HuH-7.5 (cell line): ENCODE data around the gene MCM3.

Experiments used
- DNase-seq: peaks from one replicate; pipeline ENCODE4 v3.0.0; 2011; ENCODE audit warnings: low spot score

The MCM3 gene

DNA sequence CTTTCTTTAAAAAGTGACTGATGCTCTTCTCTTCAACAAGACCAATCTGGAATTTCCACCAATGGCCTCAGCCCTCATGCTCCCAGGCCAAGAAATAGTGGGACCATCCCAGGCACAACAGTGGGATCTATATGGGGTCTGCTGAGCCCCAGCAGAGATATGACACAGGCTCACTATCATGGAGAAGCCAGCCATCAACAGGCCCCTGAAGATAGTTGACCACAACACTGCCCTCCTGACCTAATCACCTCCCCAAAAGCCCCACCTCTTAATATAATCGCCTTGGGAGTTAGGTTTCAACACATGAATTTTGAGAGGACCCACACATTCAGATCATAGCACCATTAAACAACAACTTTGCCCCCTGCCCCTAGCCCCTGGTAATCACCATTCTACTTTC is 16.8 kb upstream of the MCM3 start:
- no peak for DNase-seq

DNA sequence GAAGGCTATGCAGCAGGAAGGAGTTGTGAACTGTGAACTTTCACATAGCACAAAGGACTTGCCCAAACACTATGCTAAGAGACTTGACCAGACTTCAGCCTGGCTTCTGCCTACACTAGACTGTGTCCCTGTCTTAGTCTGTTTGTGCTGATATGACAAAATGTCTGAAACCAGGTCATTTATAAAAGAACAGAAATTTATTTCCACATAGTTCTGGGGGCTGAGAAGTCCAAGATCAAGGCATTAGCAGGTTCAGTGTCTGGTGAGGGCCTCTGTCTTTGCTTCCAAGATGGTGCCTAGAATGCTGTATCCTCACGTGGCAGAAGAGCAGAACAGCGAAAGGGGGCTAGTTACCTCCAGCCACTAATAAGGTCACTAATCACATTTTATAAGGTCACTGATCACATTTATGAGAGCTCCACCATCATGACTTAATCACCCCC is 16.0 kb upstream of the MCM3 start:
- no peak for DNase-seq

DNA sequence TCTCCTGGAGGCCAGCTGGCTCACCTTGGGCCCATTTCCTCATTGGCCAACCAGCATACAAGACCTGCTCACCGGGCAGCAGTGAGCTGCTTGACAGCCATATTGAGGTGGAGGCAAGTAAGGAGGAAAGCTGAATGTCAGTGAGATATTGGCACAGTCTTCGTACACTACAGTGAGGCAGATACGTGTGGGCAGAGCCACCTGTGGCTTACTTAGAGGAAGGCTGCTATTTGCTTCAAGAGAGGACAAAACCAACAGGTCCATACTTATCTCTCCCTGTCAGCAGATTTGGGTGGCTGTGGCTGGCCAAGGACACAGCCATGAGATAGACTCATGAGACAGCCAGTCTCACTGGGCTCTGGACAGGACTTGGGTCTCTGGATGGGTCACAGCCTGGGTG is 15.1 kb upstream of the MCM3 start:
- no peak for DNase-seq

DNA sequence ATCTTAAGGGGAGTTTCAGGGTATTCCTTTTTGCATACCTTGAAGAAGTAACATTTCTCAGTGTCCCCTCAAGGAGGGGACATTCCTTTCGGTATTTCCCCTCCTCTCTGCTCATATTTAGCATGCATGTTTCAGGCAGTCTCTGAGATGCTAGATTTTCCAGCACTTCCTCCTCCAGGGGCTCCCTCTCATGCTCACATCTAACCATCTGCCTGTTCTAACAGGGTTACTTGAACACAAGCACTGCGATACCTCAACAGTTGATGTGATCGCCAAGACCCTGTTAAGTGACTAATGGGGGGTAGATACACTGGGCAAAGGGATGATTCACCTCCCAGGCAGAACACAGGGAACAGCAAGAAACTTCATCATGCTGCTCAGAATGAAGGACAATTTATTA is 12.9 kb upstream of the MCM3 start:
- no peak for DNase-seq

DNA sequence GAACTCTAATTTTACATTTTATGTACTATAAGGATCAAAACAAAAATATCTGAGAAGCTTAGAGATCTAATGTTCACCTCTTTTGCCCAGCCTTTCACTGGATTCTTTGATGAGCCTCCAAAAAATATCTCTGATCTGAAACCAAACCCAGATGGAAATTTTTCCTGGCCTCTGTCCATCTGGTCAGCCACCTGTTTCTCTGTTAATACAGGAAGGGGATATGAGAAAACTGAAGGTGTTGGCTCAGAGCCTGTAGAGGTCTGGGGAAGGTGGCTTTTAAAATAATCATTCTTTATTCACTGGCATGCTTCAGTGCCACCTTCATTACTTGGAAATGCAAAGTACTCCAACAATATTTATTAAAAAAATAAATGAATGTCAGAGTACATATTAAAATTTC is 8.5 kb upstream of the MCM3 start:
- DNase-seq = no peak

DNA sequence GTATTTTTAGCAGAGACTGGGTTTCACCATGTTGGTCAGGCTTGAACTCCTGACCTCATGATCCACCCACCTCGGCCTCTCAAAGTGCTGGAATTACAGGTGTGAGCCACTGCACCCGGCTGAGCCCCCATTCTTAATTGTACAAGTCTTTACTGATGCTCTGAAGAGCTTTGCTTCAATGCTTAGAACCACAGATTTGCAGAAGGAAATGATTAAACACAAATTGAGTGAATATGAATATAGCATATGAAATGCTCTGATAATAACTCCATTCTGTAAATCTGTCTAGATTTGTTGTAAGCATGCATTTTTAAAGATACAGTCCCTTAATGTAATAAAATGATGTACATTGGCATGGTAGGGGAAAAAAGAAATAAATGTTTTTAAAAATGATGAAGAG is 4.3 kb upstream of the MCM3 start:
- no peak for DNase-seq

DNA sequence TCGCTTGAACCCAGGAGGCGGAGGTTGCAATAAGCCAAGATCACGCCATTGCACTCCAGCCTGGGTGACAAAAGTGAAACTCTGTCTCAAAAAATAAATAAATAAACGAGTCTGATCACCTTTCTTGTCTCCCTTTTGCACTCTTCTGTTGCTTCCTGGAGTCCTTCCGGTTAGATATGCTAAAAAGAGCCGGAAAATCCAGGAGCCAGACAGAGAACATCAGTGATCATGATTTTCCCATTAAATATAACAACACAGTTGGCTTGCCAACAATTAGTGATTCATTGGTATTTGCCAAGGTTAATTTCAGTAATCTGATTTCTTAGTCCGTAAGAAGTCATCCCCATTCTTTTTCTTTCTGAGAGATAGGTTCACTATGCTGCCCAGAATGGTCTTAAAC is 3.7 kb upstream of the MCM3 start:
- no peak for DNase-seq

DNA sequence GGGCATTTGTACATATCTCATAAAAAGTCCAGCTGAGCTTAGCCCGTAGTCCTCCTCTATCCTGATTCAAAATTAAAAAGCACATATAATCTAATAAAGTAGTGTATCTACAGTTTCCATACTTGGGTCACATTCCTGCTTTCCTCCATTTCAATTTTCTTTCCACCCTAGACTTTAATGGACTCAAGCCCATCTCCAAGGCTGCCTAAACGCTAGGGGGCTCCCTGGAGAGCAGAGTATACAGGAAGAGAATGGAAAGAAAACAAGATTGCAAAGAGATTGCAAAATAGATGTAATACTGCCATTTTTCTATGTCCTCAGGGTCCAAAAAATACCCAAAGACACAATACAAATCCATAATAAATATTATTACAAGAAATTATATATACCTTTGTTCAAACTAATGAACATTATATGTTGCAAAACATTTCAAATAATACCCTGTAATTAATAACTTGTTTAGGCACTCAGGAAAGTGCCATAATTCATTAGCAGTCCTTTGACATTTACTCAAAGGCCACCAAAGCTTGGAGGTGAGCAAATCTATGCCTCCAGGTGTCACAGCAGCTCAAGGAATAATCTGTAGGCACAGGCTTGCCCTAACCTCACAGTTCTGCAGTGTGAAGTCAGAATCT is 2.4 kb upstream of the MCM3 start:
- no peak for DNase-seq

DNA sequence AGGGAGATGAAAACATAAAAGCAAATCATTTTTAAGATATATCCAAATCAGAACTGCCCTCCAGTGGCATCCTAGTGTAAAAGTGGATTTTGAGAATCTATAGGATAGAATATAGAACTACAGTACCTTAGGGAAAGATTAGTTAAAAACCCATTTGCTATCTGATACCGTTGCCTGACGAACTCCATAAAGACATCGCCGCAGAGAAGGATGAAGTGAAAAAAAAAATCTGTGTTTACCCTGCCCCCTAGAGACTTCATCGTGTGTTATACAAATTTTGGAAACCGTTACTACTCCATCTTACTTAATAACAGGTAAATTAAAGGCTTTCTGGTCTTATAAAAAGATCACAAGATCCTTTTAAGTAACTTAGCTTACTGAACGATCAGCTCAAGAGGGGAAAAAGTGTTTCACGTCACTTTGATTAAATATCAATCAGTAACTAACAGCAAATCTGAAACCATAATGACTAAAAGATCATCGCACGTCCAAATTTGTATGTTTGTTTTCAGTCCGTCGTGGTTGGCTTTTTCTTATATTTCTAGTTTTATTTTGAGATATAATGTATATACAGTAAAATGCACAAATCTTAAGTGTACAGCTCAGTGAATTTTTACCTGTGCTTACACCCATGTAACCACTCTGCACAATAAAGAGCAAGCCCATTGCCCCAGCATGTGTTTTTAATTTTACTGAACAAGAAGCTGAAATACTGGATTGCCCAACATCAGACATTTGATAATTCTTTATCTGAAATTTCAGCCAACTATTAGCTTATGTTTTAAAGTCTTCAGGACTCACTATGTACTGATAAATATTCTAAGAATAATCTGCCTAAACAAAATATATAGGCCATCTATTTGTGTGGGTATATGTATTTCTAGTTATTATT is 881 bp upstream of the MCM3 start:
- DNase-seq = no peak

DNA sequence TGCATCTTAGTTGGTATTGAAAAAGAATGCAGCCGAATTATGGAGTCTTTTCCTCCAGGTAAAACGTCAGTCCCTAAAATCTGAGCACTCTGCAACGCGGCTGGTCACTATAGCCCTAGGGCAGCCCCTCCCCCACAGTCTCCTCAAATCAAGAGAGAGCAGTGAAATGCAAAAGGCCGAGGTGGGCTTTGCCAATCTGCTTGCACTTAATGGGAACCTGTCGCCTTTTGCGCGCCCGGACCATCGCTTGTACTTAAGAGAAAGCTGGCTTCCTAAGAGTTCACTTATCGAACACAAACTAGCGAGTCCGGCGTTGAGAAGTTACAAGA is 447 bp downstream of the MCM3 start:
- no peak for DNase-seq

DNA sequence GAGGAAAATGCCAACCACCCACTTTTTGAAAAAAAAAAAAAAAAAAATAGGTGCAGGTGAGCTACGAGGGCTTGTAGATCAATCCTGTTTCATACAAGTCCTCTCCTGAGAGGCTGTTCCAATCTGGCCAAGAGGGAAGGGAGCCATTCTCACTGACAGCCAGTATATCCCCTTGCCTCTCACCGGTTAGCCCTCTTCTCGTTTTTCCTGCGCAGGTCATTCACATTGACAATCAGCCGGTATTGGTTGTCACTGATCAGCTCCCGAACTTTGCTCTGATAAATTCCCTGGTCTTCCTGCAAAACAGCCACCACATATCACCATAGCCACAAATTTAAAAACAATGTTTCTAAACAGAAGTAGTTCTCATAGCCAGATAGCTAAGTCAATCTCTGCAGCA is 1.4 kb downstream of the MCM3 start:
- no peak for DNase-seq

DNA sequence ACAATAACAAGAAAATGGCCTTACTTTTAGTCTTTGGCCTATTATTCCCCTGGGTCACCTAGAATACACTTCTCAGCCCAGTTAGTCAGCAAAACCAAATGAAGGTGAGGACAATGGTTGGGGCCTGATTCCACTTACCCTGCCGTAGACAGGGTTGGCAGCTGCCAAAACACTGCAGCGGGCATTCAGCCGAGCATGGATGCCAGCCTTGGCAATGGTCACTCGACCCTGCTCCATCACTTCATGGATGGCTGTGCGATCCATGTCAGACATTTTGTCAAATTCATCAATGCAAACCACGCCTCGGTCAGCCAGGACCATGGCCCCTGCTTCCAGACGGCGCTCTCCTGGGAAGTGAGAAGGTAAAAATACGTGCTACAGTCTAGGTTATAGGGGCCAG is 8.4 kb downstream of the MCM3 start:
- no peak for DNase-seq

DNA sequence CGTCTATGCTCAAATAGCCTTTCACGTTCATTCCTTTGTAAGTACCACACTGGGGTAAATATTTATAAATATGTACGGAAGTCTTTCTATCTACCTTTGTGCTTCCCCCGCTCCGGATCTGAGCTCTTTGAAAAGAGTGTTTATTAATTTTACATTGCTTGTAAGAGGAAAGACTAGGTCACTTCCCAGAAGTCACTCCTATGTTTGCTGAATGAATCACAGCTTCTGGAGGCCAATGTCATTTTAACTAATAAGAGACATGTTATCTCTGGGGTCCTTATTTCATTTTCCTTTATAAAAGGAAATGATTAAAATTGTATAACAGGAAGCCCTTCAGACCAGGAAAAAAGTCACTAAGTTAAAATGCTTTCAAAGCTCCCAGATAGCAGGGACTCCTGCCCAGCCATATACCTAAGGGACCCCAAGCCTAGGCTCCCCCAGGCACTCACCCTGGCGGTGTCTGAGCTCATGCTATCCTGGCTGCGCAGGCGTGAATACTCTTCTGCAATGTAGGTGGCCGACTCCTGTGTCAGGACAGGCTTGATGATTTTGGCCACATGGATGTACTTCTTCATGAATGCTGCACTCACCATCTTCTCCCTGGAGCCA is 12.6 kb downstream of the MCM3 start:
- no peak for DNase-seq

DNA sequence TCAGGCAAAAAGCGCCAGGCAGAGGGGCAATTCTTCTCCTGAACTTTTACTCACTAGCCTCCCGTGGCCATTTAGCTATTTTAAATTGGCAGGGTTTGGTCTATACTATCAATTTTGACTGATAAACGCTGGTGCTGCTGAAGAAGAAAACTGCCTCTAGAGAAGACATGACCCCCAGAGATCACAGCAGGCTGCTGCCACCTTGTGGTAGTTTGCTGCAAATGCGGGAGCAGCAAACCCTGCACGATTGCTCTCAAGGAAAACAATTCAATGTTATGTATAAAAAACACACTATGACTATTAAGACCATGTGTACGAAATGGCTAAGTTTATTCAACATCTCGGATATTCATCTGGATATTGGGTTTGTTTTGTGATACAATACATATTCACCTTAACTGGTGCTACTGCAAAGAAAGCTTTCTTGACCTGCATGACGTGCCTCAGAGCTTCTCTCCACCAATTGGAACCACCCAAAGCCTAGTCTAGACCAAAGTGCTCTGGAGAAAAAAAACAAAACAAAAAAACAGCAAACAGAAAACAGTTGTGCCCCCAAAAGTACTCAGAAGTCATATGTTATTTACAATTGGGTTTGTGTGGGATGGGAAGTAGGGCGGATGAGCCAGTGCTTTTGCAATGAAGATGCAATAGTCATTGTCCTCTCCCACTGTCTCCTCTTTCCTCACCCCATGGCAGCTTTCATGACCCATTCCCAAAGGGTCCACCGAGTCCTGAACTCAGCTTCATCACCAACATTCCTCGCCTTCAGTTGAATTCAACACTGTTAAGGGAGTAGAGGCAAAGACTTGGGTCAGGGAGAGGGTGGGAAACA is 20.6 kb downstream of the MCM3 start:
- peak; percentile 25 for DNase-seq

DNA sequence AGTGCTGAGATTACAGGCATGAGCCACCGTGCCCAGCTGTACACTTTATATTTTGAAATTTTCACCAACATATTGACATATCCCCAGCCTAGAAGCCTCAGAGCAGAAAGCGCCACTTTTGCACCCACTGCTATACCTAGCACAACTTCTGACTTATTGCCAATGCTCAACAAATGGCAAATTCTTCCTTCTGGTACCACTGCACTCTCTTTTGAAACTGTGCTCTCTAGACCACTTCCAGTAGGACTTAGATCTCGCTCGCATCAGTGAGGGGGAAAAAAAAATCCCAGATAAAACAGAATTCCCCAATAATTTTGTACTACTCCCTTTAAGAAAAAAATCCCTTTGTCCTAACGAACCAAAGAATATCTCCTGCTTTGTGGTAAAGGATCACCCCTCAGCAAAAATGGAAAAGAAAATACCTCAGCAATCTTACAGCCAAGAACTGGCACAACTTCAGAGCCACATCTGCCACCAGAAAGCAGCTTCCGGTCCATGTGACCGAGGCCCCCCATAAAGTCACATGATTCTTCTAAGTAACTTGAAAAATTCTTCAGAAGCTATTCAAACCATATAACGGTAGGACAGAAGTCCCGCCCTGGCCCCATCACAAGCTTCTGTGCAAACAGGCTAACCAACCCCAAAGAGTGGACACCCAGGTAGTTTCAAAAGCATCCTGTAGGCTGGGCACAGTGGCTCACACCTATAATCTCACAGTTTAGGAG is 21.8 kb downstream of the MCM3 start:
- no peak for DNase-seq

DNA sequence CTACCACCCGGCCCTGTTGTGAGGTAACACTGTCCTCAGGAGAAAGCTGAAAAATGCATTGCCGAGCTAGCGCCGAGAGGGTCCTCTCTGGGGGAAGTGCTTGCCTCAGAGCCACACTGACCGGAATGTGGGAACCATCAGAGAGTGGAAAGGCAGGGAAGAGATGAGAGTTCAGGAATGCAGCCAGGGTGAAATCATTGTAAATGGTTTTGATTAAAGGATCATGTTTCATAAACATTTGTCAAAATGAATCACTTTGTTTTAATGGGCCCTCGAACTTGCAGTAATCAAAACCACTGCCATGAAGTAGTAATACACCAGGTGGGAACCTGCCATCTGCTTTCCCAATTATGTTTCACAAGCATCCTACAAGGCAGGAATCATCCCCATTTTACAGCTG is 23.3 kb downstream of the MCM3 start:
- DNase-seq = no peak

DNA sequence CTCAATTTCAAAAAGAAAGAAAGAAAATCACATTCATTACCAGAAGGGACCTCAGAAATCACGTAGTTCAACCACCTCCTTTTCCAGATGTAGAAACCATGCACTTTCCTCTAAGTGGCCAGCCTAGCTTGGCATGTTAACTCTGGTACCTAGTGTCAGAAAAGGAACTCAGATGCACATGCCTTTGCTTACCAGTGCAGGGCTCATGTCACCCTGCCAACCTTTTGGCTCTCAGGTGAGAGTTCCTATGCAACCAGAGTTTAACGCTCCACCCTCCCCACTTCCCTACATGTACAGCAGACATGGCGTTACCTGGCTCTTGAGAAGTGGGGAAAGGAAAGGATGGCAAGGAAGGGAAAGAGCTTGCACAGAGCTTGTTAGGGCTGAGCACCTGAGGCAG is 23.9 kb downstream of the MCM3 start:
- no peak for DNase-seq

DNA sequence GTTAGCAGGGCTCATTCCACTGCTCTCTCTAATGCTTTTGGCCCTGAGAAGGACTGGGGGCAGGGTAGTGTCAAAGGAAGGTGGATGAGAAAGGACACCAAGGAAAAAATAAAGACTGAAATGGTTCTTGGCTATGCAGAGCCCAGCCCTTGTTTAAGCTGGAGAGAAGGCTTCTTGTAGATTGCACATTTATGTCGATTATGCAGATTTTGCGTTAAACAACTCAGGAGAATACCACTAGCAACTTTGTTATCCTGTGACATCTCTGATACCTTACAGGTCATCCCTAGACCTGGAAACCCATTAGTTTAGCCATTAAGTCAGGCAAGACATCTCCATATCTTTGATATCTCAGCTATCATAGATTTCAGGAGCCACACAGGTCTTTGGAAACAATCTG is 29.1 kb downstream of the MCM3 start:
- no peak for DNase-seq

DNA sequence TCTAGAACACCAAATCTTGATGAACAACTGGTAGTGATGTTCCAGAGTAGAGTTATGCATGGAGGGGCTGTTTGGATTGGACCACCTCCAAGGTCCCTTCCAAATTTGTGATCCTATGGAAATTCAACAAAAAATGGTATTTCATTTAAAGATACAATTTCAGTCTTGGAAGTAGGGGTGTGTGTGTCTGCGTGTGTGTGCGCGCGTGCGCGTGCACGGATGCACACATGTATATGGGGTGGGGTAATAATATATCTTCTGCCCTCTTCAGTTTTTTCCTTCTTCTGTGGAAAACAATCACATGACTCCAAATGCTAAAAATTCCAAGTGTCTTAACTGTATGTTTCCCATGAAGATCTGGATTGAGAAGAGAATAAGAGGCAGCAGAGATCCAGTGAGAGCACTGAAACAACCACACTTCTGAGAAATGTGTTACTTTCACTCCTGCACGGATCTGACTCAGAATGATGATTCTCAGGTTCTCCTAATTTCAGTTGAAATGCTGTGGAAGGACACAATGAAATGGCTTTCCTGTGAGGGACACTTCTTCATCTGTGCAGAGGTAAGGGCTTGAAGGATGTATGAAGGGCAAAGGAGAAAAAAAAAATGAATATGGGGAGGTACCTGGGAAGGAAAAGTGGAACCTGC is 29.7 kb downstream of the MCM3 start:
- DNase-seq = no peak

DNA sequence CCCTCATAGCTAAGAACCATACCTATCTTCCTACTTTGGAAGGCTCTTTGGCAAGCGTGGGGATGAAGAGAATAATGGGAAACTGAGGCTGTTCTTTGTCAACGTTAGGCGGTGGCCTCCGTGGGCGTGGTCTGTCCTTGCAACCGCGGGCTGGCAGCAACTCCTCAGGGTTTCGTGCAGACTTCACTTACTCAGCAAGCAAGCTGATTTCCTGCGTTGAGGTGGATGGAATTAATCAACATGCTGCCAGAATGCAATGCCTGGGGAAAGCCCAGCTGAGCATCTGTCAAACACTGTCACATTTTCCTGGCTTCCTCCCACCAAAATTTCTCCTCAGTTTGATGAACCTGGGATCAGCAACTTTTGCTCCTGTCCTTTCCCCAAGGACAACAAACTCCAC is 31.0 kb downstream of the MCM3 start:
- no peak for DNase-seq

DNA sequence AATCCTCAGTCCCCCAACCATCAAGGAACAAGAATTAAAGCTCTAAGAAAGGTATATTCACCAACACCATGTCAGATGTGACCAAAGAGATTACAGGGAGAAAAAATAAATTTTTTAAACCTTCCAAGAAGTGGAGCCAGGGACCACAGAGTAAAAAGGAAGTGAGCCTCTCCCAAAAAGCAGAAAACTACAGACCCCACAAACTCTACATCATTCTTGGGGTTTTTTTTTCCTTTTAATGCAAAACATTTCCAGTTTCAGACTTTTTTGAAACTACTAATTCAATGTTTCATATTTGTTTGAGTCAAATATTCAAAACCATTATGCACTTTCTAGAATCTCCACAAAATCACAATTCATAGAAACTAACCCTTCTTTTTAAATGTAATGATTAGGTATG is 33.4 kb downstream of the MCM3 start:
- DNase-seq = no peak
